Germinal center (tissue), 1 donor: ENCODE measurements around the gene PCTP.
A peak's percentile ranks its signal among the peaks of the same experiment; 100 is the strongest.

Experiments
- DNase-seq: peaks from one replicate; pipeline ENCODE4 v3.0.0; 2012; ENCODE audit warnings: mixed read lengths, low spot score

PCTP gene

GRCh38 chr17:55727920-55728319, 22.9 kb upstream of the PCTP start:
- DNase-seq, result no peak

- no peak for DNase-seq
These were observed 22.5 kb upstream of the PCTP start for GRCh38 chr17:55728361-55728760.

DNA sequence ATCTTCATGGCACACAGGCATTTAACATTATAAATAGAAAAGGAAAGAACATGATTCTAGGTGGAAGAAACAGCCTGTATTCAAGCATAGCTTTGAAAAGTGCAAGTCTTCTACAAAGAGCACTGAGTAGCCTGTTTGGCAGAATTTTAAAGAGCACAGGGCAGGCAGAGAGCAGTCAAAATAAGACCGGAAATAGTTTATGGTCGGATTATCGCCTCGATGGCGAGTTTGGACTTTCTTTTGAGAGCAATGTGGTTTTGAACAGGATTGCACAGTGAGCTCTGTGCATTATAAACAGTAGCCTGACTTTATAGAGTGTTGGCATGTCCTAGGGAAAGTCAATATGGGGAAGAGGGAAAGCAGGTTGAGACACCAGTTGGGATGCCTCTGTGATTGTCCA, 22.0 kb upstream of the PCTP start:
- no peak for DNase-seq

- no peak for DNase-seq
These were observed 21.4 kb upstream of the PCTP start for GRCh38 chr17:55729484-55729883.

DNA sequence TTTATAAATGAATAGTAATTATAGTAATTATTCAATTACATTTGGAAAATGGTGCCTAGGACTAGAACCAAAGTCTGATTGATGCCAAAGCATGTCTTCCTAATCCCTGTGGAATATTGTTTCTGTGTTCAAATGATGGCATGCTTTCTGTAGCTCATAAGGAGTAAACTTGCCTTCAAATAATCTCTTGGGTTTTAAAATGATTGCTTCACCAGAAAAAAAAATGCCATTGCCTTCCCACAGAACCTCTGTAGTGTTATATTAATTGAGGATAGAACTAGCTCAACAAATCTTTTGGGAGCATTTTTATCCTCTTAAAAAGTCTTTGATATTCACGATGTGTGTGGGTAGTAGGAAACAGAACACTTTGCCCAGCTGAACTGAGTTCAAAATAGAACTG, 20.5 kb upstream of the PCTP start:
- DNase-seq, result no peak

DNA sequence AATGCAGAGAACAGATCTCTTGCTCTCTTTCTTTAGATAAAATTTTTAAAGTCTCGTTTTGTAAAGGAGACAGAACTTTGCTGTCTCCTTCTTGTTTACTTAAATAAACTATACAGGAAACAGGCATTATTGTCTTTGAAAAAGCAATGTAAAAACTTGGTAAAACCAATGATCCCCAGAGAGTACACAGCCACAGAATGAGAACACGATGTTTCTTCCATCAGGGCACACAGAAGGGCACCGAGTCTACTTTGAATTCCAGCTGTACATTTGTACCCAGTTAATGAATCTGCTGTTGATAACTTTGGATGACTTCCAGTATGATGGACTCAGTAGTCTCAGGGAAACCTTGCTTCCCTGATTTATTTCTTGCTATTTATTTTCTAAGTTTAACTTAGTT, 20.0 kb upstream of the PCTP start:
- DNase-seq, result no peak

- DNase-seq, result no peak
These were observed 19.1 kb upstream of the PCTP start for GRCh38 chr17:55731586-55732250.

DNA sequence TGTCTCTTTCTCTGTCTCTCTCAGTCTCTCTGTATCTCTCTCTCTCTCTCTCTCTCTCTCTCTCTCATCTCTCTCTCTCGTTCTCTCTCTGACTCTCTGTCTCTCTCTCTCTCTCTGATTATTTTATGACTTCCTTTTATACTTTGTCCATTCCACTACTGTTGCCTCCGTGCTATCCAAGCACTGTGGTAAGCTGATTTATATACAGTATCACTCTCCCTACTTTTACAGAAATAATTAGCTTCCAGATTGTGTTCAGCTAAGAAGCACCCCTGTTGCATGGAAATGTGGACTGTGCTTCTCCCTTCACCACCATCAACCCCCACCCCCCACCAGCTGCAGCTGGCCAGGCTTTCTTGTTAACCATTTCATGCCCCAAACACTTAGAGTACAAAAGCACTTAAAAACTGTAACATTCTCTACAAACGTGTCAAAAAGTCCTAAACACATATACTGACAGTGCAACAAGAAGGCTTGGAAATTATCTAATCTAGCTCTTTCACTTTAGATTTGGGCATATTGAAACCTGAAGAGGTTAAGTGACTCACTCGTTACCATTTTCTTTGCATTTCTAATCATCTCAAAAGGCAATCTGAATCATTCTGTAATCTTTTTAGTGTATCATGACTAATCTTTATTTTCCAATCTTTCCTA, 16.6 kb upstream of the PCTP start:
- DNase-seq, result no peak

- peak; percentile 46 for DNase-seq
These were observed 15.0 kb upstream of the PCTP start for GRCh38 chr17:55735731-55736405.

DNA sequence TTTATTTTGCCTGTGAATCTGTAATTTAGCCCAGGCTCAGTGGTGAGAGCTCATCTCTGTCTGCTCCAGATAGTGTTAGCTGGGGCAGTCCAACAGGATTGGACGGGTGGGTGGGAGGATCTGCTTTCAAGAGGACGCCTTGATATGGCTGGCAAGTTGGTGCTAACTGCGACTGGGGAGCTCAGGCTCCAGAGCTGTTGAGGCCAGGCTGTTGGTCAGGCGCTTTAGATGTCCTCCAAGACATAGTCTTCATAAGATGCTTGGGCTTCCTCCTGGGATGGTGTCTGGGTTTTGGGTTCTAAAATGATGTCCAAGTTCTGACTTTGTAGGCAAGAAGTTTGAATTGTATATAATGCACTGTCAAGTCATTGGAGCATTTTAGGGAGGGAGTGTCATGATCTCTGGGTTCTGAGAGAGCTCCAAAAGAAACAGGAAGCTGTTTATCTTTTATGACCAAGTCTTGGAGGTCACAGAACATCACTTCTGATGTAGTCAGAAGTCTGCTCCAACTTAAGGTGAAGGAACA, 12.8 kb upstream of the PCTP start:
- peak; percentile 9 for DNase-seq

- no peak for DNase-seq
These were observed 10.1 kb upstream of the PCTP start for GRCh38 chr17:55740511-55741355.

GRCh38 chr17:55741356-55741700, 9.5 kb upstream of the PCTP start:
- DNase-seq, result no peak

DNA sequence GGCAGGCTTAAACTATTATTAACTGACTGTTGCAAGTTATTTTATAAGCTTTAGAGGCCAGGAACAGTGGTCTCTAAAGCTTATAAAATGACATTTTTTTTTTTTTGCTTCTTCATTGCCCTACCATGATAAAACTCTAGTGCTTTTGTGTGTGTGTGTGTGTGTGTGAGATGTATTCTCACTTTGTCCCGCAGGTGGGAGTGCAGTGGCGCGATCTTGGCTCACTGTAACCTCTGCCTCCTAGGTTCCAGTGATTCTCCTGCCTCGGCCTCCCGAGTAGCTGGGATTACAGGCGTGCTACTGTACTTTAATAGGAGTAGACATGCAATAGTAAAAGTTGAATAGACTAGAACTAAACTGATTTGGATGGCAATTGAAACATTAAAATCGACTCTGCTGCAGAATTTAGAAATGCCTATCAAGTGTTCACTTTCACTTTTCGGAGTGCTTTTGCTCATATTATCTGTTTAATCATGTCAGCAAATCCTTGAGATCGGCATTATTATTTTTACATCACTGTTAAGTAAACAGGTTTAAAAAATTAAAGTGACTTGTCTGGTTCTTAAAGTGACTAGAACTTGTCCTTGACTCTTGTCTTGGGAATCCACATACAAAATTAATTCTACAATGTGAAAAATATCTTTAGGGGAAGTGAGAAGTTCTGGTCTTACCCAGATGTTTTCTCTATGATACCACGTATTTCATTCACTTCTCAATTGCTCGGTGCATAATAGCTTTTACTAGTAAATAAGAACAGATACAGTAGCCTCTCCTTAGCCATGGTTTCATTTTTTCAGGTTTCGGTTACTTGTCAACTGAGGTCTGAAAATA, 8.4 kb upstream of the PCTP start:
- DNase-seq, result peak; percentile 7

DNA sequence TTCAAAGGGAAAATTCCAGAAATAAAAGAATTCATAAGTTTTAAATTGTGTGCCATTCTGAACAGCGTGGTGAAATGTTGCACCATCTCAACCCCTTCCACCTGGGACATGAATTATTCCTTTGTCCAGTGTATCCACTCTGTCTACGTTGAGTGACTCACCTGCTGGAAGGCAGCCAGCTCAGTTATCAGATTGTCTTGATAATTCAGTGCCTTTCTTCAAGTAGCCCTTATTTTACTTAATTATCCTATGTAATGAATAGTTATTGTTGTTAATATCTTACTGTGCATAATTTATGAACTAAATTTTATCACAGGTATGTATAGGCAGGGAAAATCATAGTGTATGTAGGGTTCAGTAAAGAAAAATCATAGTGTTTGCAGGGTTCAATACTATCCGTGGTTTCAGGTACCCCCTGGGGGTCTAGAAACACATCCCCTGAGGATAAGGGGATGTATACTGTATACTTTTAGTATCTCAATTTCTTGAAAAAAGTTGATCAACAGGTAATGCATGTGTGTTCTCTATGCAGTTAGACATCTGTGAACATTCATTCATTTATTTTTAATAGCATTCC, 7.7 kb upstream of the PCTP start:
- DNase-seq, result no peak

DNA sequence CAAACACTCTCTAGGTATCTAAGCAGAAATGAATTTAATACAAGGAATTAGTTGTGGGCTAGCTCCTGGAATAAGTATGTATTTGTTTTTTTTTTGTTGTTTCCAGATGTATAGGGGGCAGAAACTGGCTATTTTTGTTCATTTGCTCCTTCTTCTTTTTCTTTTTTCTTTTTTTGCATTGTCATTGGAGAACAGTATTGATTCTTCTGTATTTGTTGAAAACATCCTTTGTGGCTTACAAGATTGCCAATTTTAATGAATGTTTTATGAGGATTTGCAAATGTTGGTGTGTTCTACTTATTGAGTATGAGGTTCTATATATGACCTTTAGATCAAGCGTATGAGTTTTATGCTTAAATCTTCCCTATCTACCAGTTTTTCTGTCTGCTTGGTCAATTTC, 5.6 kb upstream of the PCTP start:
- no peak for DNase-seq

- DNase-seq, result no peak
These were observed 4.4 kb upstream of the PCTP start for GRCh38 chr17:55746466-55746865.

DNA sequence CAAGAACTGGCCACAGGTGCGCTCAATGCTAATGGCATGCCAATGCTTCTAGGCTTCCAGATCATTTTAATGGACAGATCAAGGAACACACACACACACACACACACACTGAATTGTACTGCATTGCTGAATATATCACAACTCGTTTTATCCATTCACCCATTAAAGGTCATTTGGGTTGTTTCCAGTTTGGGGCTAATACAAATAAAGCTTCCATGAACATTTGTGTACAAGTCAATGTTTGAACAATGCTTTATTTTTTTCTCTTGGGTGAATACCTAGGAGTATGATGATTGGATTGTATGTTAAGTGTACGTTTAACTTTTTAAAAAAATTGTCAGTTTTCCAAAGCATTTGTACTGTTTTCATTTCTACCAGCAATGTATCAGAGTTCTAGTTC, 3.6 kb upstream of the PCTP start:
- DNase-seq, result no peak

GRCh38 chr17:55748841-55749240, 2.0 kb upstream of the PCTP start:
- DNase-seq, result no peak

- DNase-seq, result no peak
These were observed 866 bp upstream of the PCTP start for GRCh38 chr17:55749985-55750384.

DNA sequence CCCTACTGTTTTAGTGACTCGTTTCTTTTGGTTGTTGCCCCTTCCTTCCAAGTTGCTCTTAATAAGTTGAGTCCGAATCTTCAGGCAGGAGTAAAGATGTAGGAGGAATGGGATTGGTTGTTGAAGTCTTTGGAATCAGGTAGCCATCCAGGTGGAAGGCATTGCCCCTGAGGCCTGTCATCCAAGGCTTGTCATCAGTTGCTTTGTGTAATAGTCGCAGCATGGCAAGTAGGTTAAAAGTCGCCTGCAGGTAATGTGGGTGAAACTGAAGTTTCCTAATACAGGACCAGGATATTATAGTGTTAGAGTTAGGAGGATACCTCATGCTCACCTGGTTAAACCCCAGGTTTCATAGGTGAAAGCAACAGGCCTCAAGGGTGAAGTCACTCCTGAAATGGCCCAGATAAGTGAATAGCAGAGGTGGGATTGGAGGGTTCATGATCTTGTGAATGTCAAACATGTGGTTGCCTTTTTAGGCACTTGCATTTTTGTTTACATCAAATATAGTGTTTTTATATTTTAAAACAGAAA, 934 bp downstream of the PCTP start:
- no peak for DNase-seq

GRCh38 chr17:55756689-55757088, 5.8 kb downstream of the PCTP start:
- DNase-seq, result no peak
